BE2C (cell line): Measurements from ENCODE around the gene CCNY.
A peak's percentile ranks its signal among the peaks of the same experiment; 100 is the strongest.
"Not testable (repeated sequence)": the region's sequence is repeated elsewhere in the genome, so short reads cannot be mapped to it uniquely, and the experiment has no call there.

Source experiments
- DNase-seq: peaks from one replicate; pipeline ENCODE4 v3.0.0-alpha.2; 2020
- H3K27me3 ChIP-seq: fragments of 250-450 bp; sonication (Bioruptor Pico); 2 replicates; pipeline ENCODE4 v1.5.1; 2020; ENCODE audit warnings: mild to moderate bottlenecking
- H3K36me3 ChIP-seq: fragments of 250-450 bp; sonication (Bioruptor Pico); 2 replicates; pipeline ENCODE4 v1.5.1; 2020; ENCODE audit warnings: mild to moderate bottlenecking
- H3K4me1 ChIP-seq: fragments of 250-450 bp; sonication (Bioruptor Pico); 2 replicates; pipeline ENCODE4 v1.5.1; 2020
- H3K4me3 ChIP-seq: 2 replicates; pipeline ENCODE4 v1.5.1; 2011; ENCODE audit warnings: low read depth, low read length
- H3K9me3 ChIP-seq: fragments of 250-450 bp; sonication (Bioruptor Pico); 2 replicates; pipeline ENCODE4 v1.5.1; 2020
- TF ChIP-seq, protein P1 (sequence below): IDR thresholded peaks from 2 replicates; pipeline ENCODE4 v1.5.1; 2012; ENCODE audit warnings: mild to moderate bottlenecking, low read depth, low read length

Gene CCNY

DNA sequence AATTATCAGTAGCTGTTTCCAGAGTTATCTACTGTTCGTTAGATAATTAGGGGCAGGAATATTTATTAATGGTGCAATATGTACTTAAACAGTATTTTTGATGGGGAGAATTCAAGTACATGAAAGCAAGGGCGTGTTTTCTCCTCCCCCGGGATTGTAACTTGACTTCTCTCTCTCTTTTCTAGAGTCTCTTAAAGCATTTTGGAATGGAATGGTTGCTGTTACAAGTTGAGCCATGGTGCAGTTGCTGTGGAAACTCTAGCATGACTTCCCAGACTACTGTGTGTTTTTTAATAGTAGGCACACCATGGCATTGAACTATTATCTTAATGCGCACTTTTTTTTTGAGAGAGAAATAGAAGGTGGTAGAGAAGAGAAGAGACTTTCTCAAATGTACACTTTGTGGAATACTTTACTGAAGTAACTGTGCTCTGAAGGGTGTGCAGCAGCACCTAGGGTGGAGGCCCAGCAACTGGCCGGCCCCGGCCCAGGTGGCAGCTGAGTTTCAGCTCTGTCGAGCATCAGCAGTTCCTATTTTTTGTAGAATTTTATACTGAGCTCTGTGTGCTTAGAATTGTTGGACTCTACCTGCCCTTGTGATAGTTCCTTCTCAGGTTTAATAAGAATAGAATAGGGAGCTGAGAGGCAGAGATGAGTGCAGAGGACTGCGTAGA lies 64.4 kb downstream of the CCNY start:
- Histone ChIP-seq H3K27me3 (no peaks in the 10 kb centered on the region), H3K4me3 (no peak overlapping the region), H3K36me3 (no peaks in the 10 kb centered on the region), H3K9me3 (no peaks in the 10 kb centered on the region), H3K4me1 (no peaks in the 10 kb centered on the region)
- no peak for DNase-seq
- TF ChIP-seq, protein P1, sequence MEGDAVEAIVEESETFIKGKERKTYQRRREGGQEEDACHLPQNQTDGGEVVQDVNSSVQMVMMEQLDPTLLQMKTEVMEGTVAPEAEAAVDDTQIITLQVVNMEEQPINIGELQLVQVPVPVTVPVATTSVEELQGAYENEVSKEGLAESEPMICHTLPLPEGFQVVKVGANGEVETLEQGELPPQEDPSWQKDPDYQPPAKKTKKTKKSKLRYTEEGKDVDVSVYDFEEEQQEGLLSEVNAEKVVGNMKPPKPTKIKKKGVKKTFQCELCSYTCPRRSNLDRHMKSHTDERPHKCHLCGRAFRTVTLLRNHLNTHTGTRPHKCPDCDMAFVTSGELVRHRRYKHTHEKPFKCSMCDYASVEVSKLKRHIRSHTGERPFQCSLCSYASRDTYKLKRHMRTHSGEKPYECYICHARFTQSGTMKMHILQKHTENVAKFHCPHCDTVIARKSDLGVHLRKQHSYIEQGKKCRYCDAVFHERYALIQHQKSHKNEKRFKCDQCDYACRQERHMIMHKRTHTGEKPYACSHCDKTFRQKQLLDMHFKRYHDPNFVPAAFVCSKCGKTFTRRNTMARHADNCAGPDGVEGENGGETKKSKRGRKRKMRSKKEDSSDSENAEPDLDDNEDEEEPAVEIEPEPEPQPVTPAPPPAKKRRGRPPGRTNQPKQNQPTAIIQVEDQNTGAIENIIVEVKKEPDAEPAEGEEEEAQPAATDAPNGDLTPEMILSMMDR, result no peak

DNA sequence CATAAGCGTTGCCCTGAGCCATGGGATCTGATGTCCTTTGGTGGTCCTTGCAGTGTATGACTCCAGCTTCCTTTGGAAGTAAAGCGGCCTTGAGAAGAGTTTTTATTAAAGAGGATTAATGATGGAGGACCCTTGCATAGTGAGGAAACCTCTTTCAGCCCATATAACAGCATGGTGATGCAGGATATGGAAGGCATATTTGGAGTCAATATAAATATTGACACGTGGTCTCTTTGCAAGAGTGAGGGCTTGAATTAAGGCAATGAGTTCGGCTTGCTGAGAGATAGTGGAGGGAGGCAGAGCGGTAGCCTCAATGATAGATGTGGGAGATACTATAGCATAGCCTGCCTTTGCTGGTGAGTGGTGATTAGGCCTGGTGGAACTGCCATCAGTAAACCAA lies 67.2 kb downstream of the CCNY start:
- H3K36me3 ChIP-seq, DNase-seq, H3K4me3 ChIP-seq, H3K9me3 ChIP-seq, H3K4me1 ChIP-seq, H3K27me3 ChIP-seq: not testable (repeated sequence)

DNA sequence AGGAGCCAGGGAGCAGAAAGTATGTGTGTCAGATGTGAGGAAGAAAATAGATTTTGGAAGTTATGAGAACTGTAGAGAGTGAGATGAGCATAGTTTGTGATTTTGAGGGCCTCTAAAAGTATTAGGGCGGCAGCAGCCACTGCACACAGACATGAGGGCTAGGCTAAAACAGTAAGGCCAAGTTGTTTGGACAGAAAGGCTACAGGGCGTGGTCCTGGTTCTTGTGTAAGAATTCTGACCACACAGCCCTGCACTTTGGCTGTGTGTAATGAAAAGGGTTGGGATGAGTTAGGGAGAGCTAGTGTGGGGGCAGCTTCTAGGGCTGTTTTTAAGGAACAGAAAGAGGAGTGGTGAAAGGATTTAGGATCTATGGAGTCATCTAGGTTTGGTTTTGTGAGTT lies 67.8 kb downstream of the CCNY start:
- DNase-seq, H3K4me3 ChIP-seq, H3K4me1 ChIP-seq, H3K36me3 ChIP-seq, H3K9me3 ChIP-seq, H3K27me3 ChIP-seq: not testable (repeated sequence)

DNA sequence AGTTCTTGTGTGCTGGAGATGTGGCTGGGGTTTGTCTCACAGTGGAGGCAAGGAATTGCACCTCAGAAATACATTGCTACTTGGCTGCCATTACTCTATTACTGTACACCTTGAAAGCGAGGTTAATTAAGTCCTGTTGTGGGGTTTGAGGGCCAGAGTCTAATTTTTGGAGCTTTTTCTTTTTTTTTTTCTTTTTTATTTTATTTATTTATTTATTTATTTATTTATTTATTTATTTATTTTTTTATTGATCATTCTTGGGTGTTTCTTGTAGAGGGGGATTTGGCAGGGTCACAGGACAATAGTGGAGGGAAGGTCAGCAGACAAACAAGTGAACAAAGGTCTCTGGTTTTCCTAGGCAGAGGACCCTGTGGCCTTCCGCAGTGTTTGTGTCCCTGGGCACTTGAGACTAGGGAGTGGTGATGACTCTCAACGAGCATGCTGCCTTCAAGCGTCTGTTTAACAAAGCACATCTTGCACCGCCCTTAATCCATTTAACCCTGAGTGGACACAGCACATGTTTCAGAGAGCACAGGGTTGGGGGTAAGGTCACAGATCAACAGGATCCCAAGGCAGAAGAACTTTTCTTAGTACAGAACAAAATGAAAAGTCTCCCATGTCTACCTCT lies 69.8 kb downstream of the CCNY start:
- H3K4me1 ChIP-seq, H3K4me3 ChIP-seq, DNase-seq, H3K36me3 ChIP-seq, H3K9me3 ChIP-seq, H3K27me3 ChIP-seq: not testable (repeated sequence)

DNA sequence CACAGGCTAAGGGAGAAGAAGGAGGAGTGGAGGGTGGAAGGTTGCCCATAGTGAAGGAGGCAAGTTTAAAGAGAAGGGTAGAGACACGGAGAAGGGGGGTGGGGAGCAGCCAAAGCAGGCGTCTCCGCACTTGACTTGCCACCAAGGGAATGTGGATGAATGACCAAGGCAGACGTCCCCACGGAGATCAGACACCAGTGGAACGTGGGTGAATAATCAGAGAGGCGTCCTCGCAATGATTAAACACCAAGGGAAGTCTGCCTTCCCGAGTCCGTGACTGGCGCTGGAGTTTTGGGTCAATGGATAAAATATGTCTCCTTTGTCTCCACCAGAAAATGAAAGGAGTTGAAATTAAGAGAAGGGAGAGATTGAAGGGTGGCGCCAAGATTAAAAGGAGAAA lies 71.4 kb downstream of the CCNY start:
- H3K9me3 ChIP-seq, H3K4me1 ChIP-seq, H3K36me3 ChIP-seq, DNase-seq, H3K27me3 ChIP-seq, H3K4me3 ChIP-seq: not testable (repeated sequence)

DNA sequence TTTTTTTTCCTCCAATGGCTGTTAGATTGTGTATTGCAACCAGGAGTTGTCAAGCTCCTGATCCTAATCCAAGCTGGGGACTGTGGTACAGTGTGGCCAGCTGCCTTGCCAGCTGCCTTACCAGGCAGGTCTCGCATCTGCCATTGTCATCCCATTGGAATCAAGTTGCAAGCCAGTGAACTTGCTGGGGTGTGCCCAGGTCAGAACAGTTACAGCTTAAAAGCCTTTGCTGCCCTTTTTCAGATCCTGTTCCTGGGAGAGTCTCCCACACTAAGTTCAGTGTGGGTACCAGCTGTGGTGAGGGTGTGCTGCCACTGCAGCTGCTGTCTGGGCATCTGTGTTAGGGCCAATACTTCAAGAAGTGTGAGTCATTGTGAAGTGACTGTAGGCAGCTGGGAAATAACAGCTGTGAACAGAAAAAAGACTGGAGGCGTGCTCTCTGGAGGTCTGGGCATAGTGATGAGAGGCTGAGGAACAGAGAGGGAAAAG lies 72.8 kb downstream of the CCNY start:
- Histone ChIP-seq H3K36me3 (no peaks in the 10 kb centered on the region), H3K27me3 (no peaks in the 10 kb centered on the region), H3K4me1 (0 out of 2 replicates have a peak, but pooled peaks cover 3% of the 10 kb centered on the region), H3K4me3 (no peak overlapping the region), H3K9me3 (no peaks in the 10 kb centered on the region)
- TF ChIP-seq, protein P1, result no peak
- DNase-seq, result peak; percentile 36

DNA sequence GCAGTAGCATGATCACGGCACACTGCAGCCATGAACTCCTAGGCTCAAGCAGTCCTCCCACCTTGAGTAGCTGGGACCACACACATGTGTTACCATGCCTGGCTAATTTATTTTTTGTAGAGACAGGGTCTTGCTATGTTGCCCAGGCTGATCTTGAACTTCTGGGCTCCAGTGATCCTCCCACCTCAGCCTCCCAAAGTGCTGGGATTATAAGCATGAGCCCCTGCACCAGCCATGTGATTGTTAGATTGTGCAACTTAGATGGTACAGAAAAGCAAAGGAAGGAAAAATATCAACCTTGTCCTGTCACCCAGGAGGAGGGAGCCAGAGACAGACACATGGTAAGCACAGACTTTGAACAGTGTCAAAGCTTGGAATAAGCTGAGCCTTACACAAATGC lies 73.5 kb downstream of the CCNY start:
- no peak for DNase-seq
- Histone ChIP-seq H3K4me3 (no peak overlapping the region), H3K4me1 (0 out of 2 replicates have a peak, but pooled peaks cover 3% of the 10 kb centered on the region), H3K27me3 (no peaks in the 10 kb centered on the region), H3K36me3 (no peaks in the 10 kb centered on the region), H3K9me3 (no peaks in the 10 kb centered on the region)
- TF ChIP-seq, protein P1, result no peak

DNA sequence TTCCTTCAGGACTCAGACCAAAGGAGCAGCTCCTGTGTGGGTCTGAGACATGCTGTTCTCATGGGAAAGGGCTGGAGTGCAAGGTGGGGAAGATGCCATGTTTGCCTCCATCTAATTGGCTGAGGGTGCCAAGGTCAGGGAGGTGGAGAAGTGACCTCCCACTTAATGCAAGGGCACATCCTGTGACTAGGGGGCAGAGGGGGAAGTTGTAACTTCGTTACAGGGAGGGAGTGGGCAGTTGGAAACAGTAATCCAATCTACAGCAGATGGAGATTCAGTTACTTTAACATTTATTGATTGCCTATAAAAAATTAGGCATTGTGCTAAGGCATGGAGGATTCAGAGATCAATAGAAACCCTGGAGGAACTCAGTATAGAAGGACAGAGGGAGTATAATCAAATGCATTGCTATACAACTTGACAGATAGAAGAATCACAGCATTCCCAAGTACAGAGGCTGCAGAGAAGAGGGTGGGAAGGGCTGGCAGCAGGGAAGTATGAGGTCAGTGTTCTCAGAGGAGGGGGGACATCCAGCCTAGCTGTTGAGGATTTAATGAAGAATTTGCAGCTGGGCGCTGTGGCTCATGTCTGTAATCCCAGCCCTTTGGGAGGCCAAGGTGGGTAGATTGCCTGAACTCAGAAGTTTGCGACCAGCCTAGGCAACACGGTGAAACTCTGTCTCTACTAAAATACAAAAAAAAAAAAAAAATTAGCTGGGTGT lies 75.9 kb downstream of the CCNY start:
- TF ChIP-seq, protein P1, result no peak
- no peak overlapping the region for H3K4me3 ChIP-seq
- H3K4me1 ChIP-seq, result 0 out of 2 replicates have a peak, but pooled peaks cover 3% of the 10 kb centered on the region
- no peak for DNase-seq
- no peaks in the 10 kb centered on the region for H3K27me3 ChIP-seq
- H3K9me3 ChIP-seq, result no peaks in the 10 kb centered on the region
- H3K36me3 ChIP-seq, result no peaks in the 10 kb centered on the region
